GM23338 (cell line): ENCODE results near the gene HMCES. TPM values are rescaled to one million over a fixed set of nuclear protein-coding genes. Genes with fewer than 3 reads are reported as not detected.

Source experiments
- ATAC-seq: fragments of 200-7000 bp; cut with Tn5 transposase; 3 replicates; pipeline ENCODE4 v1.9.1; 2020
- DNase-seq: peaks from one replicate; pipeline ENCODE4 v3.0.0-alpha.2; 2015; ENCODE audit warnings: low spot score
- H2AFZ ChIP-seq: fragments of 200-600 bp; sonication (generic); 2 replicates; pipeline ENCODE4 v1.8.0; 2016; ENCODE audit warnings: antibody characterized with exemption, mild to moderate bottlenecking, moderate library complexity
- H3F3A ChIP-seq: fragments of 200-600 bp; sonication (generic); replicated peaks from 2 replicates; pipeline ENCODE4 v1.8.0; 2017; ENCODE audit warnings: antibody characterized with exemption, mixed run types, low read depth
- H3K27ac ChIP-seq: fragments of 200-600 bp; sonication (generic); 2 replicates; pipeline ENCODE4 v1.6.1; 2016; ENCODE audit warnings: low read depth
- H3K27me3 ChIP-seq: fragments of 200-600 bp; sonication (generic); 2 replicates; pipeline ENCODE4 v1.8.0; 2016; ENCODE audit warnings: mild to moderate bottlenecking, mixed run types, moderate library complexity; ENCODE audit not compliant: insufficient read depth
- H3K36me3 ChIP-seq: fragments of 200-600 bp; sonication (generic); 2 replicates; pipeline ENCODE4 v1.8.0; 2016; ENCODE audit warnings: mild to moderate bottlenecking; ENCODE audit not compliant: insufficient read depth
- H3K4me1 ChIP-seq: fragments of 200-600 bp; sonication (generic); 2 replicates; pipeline ENCODE4 v1.8.0; 2016; ENCODE audit warnings: mild to moderate bottlenecking, moderate library complexity; ENCODE audit not compliant: insufficient read depth
- H3K4me2 ChIP-seq: fragments of 200-600 bp; sonication (generic); 2 replicates; pipeline ENCODE4 v1.7.1; 2017; ENCODE audit warnings: mixed run types
- H3K4me3 ChIP-seq: fragments of 200-600 bp; sonication (generic); 2 replicates; pipeline ENCODE4 v1.6.1; 2016; ENCODE audit warnings: mixed run types
- H3K79me2 ChIP-seq: fragments of 200-600 bp; sonication (generic); replicated peaks from 2 replicates; pipeline ENCODE4 v1.8.0; 2017; ENCODE audit warnings: mild to moderate bottlenecking; ENCODE audit not compliant: insufficient read depth
- H3K9me2 ChIP-seq: fragments of 200-600 bp; sonication (generic); 2 replicates; pipeline ENCODE4 v1.8.0; 2017; ENCODE audit not compliant: insufficient read depth
- H4K20me1 ChIP-seq: fragments of 200-600 bp; sonication (generic); replicated peaks from 2 replicates; pipeline ENCODE4 v1.8.0; 2017; ENCODE audit warnings: mild to moderate bottlenecking; ENCODE audit not compliant: insufficient read depth
- H3K27ac Mint-ChIP-seq: 2 replicates; pipeline ENCODE4 v1.8.0; 2020; ENCODE audit warnings: inconsistent platforms, mild to moderate bottlenecking, moderate library complexity, mixed read lengths
- H3K27me3 Mint-ChIP-seq: 3 replicates; pipeline ENCODE4 v1.8.0; 2022; ENCODE audit warnings: low read depth, mild to moderate bottlenecking, moderate library complexity, mixed read lengths, inconsistent platforms; ENCODE audit not compliant: insufficient read depth, poor library complexity
- H3K36me3 Mint-ChIP-seq: 3 replicates; pipeline ENCODE4 v1.8.0; 2021; ENCODE audit warnings: low read depth, mild to moderate bottlenecking, inconsistent platforms, moderate library complexity, mixed read lengths
- H3K4me1 Mint-ChIP-seq: 3 replicates; pipeline ENCODE4 v1.8.0; 2020; ENCODE audit warnings: mild to moderate bottlenecking, inconsistent platforms, mixed read lengths
- H3K4me3 Mint-ChIP-seq: 3 replicates; pipeline ENCODE4 v1.8.0; 2021; ENCODE audit warnings: moderate library complexity, mild to moderate bottlenecking, inconsistent platforms, mixed read lengths
- H3K9me3 Mint-ChIP-seq: 3 replicates; pipeline ENCODE4 v1.8.0; 2020; ENCODE audit warnings: moderate library complexity, mild to moderate bottlenecking, inconsistent platforms, mixed read lengths
- CREB1 ChIP-seq: fragments of 250-450 bp; sonication (Bioruptor Pico); IDR thresholded peaks from 2 replicates; pipeline ENCODE4 v1.5.0; 2020; ENCODE audit warnings: low read depth, mild to moderate bottlenecking, moderate library complexity
- EZH2 ChIP-seq: fragments of 200-600 bp; sonication (generic); IDR thresholded peaks from one replicate; pipeline ENCODE4 v1.8.0; 2017; ENCODE audit warnings: antibody characterized with exemption, mild to moderate bottlenecking, low read depth; ENCODE audit not compliant: unreplicated experiment
- JUNB ChIP-seq: IDR thresholded peaks from one replicate; pipeline ENCODE4 v1.6.1; 2016; ENCODE audit warnings: antibody characterized with exemption; ENCODE audit not compliant: unreplicated experiment
- NANOG ChIP-seq: IDR thresholded peaks from 2 replicates; pipeline ENCODE4 v1.6.1; 2016; ENCODE audit warnings: antibody characterized with exemption, borderline replicate concordance
- POLR2AphosphoS5 ChIP-seq: IDR thresholded peaks from 2 replicates; pipeline ENCODE4 v1.6.1; 2016; ENCODE audit warnings: antibody characterized with exemption, low read depth
- ZNF331 ChIP-seq: fragments of 250-450 bp; sonication (Bioruptor Pico); IDR thresholded peaks from 2 replicates; pipeline ENCODE4 v1.5.0; 2020; ENCODE audit warnings: low read depth, mild to moderate bottlenecking, moderate library complexity
- polyA plus RNA-seq: library from polyadenylated mRNA; unstranded; fragments of >200 nt; fragmentation: Nextera tagmentation; extraction: Ambion mirVana; gene quantifications from 2 replicates; pipeline ENCODE4 v1.2.1, GENCODE V29; 2016
- total RNA-seq: library from RNA; depleted of rRNA; stranded (reverse); fragments of >200 nt; shearing (Covaris generic); gene quantifications from 2 replicates; pipeline ENCODE4 v1.2.3, GENCODE V29; 2014
- TF ChIP-seq, protein P1 (sequence below): IDR thresholded peaks from 2 replicates; pipeline ENCODE4 v1.6.1; 2016; ENCODE audit warnings: antibody characterized with exemption
- TF ChIP-seq, protein P2 (sequence below): fragments of 250-450 bp; sonication (Bioruptor Pico); IDR thresholded peaks from 2 replicates; pipeline ENCODE4 v1.5.0; 2020; ENCODE audit warnings: mild to moderate bottlenecking, moderate library complexity
- TF ChIP-seq, protein P3 (sequence below): IDR thresholded peaks from one replicate; pipeline ENCODE4 v1.6.1; 2018; ENCODE audit warnings: antibody characterized with exemption; ENCODE audit not compliant: unreplicated experiment

Gene HMCES
- total and polyA plus RNA-seq, 2 experiments from 2014 or later = 36.5 to 44.5 TPM

DNA sequence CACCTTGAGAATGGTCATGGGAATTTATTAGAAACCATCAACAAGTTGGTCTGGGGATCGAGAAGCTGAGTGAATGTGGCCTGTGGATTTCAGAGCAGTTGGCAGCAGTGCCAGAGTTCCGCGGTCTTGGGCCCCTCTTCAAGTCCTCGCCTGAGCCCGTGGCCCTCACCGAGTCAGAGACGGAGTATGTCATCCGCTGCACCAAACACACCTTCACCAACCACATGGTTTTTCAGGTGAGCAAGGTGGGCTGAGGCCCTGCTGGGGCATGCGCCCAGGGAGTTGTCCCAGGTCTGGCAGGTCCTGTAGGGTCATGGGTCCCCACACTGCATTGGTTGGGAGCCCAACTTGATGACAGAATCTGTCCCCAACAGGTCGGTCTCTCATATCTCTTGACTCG is 7.0 kb upstream of the HMCES start (continued):
- no peak for TF ChIP-seq POLR2AphosphoS5
- no peak for TF ChIP-seq CREB1 (CRISPR knock-in tag)
- no peak for TF ChIP-seq JUNB
- TF ChIP-seq, protein P1, sequence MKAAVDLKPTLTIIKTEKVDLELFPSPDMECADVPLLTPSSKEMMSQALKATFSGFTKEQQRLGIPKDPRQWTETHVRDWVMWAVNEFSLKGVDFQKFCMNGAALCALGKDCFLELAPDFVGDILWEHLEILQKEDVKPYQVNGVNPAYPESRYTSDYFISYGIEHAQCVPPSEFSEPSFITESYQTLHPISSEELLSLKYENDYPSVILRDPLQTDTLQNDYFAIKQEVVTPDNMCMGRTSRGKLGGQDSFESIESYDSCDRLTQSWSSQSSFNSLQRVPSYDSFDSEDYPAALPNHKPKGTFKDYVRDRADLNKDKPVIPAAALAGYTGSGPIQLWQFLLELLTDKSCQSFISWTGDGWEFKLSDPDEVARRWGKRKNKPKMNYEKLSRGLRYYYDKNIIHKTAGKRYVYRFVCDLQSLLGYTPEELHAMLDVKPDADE = no peak

DNA sequence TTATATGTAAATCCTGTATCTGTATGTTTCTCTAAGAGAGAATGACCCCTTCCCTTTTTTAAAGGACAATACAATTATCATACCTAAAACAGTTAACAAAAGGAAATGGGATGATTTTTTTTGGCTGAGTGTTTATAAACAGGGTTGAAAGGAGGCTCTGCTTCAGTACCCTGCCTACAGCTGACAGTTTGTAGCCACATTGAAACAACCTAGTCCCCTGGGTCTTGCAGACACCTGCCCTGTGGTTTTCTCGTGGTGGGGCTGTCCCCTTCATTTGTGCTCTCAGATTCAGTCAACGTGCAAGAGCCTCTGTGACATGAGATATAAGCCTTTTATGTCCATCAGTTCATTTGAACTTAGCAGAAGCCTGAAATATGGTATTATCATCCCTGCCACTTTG is 2.3 kb upstream of the HMCES start:
- no peaks in the 10 kb centered on the region for H3K27me3 ChIP-seq
- ATAC-seq (no peak), DNase-seq (no peak)
- H3K4me2 ChIP-seq = no peak overlapping the region
- peaks cover 15% of the 10 kb centered on the region for H3K79me2 ChIP-seq
- peaks cover 58% of the 10 kb centered on the region for H3K36me3 Mint-ChIP-seq
- peaks cover 34% of the 10 kb centered on the region for H3K36me3 ChIP-seq
- H2AFZ ChIP-seq = no peak overlapping the region
- H3K9me3 Mint-ChIP-seq = no peaks in the 10 kb centered on the region
- H3K27ac ChIP-seq = no peak overlapping the region
- H4K20me1 ChIP-seq = no peaks in the 10 kb centered on the region; the same call in 1 of the 2 replicates
- H3K4me1 ChIP-seq = peaks cover 12% of the 10 kb centered on the region
- H3K4me1 Mint-ChIP-seq = peaks cover 15% of the 10 kb centered on the region
- no peaks in the 10 kb centered on the region for H3K9me2 ChIP-seq
- no peak overlapping the region for H3K27ac Mint-ChIP-seq
- H3K27me3 Mint-ChIP-seq = peaks cover 15% of the 10 kb centered on the region
- TF ChIP-seq, protein P2, sequence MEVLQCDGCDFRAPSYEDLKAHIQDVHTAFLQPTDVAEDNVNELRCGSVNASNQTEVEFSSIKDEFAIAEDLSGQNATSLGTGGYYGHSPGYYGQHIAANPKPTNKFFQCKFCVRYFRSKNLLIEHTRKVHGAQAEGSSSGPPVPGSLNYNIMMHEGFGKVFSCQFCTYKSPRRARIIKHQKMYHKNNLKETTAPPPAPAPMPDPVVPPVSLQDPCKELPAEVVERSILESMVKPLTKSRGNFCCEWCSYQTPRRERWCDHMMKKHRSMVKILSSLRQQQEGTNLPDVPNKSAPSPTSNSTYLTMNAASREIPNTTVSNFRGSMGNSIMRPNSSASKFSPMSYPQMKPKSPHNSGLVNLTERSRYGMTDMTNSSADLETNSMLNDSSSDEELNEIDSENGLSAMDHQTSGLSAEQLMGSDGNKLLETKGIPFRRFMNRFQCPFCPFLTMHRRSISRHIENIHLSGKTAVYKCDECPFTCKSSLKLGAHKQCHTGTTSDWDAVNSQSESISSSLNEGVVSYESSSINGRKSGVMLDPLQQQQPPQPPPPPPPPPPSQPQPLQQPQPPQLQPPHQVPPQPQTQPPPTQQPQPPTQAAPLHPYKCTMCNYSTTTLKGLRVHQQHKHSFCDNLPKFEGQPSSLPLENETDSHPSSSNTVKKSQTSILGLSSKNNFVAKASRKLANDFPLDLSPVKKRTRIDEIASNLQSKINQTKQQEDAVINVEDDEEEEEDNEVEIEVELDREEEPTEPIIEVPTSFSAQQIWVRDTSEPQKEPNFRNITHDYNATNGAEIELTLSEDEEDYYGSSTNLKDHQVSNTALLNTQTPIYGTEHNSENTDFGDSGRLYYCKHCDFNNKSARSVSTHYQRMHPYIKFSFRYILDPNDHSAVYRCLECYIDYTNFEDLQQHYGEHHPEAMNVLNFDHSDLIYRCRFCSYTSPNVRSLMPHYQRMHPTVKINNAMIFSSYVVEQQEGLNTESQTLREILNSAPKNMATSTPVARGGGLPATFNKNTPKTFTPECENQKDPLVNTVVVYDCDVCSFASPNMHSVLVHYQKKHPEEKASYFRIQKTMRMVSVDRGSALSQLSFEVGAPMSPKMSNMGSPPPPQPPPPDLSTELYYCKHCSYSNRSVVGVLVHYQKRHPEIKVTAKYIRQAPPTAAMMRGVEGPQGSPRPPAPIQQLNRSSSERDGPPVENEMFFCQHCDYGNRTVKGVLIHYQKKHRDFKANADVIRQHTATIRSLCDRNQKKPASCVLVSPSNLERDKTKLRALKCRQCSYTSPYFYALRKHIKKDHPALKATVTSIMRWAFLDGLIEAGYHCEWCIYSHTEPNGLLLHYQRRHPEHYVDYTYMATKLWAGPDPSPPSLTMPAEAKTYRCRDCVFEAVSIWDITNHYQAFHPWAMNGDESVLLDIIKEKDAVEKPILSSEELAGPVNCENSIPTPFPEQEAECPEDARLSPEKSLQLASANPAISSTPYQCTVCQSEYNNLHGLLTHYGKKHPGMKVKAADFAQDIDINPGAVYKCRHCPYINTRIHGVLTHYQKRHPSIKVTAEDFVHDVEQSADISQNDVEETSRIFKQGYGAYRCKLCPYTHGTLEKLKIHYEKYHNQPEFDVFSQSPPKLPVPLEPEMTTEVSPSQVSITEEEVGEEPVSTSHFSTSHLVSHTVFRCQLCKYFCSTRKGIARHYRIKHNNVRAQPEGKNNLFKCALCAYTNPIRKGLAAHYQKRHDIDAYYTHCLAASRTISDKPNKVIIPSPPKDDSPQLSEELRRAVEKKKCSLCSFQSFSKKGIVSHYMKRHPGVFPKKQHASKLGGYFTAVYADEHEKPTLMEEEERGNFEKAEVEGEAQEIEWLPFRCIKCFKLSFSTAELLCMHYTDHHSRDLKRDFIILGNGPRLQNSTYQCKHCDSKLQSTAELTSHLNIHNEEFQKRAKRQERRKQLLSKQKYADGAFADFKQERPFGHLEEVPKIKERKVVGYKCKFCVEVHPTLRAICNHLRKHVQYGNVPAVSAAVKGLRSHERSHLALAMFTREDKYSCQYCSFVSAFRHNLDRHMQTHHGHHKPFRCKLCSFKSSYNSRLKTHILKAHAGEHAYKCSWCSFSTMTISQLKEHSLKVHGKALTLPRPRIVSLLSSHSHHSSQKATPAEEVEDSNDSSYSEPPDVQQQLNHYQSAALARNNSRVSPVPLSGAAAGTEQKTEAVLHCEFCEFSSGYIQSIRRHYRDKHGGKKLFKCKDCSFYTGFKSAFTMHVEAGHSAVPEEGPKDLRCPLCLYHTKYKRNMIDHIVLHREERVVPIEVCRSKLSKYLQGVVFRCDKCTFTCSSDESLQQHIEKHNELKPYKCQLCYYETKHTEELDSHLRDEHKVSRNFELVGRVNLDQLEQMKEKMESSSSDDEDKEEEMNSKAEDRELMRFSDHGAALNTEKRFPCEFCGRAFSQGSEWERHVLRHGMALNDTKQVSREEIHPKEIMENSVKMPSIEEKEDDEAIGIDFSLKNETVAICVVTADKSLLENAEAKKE (CRISPR knock-in tag) = no peak
- TF ChIP-seq ZNF331 (no peak), EZH2 (no peak), NANOG (no peak), CREB1 (CRISPR knock-in tag) (no peak)
- TF ChIP-seq, protein P1 = no peak
- TF ChIP-seq, protein P3, sequence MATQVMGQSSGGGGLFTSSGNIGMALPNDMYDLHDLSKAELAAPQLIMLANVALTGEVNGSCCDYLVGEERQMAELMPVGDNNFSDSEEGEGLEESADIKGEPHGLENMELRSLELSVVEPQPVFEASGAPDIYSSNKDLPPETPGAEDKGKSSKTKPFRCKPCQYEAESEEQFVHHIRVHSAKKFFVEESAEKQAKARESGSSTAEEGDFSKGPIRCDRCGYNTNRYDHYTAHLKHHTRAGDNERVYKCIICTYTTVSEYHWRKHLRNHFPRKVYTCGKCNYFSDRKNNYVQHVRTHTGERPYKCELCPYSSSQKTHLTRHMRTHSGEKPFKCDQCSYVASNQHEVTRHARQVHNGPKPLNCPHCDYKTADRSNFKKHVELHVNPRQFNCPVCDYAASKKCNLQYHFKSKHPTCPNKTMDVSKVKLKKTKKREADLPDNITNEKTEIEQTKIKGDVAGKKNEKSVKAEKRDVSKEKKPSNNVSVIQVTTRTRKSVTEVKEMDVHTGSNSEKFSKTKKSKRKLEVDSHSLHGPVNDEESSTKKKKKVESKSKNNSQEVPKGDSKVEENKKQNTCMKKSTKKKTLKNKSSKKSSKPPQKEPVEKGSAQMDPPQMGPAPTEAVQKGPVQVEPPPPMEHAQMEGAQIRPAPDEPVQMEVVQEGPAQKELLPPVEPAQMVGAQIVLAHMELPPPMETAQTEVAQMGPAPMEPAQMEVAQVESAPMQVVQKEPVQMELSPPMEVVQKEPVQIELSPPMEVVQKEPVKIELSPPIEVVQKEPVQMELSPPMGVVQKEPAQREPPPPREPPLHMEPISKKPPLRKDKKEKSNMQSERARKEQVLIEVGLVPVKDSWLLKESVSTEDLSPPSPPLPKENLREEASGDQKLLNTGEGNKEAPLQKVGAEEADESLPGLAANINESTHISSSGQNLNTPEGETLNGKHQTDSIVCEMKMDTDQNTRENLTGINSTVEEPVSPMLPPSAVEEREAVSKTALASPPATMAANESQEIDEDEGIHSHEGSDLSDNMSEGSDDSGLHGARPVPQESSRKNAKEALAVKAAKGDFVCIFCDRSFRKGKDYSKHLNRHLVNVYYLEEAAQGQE = no peak
- H3F3A ChIP-seq = peaks cover 7% of the 10 kb centered on the region
- no peak overlapping the region for H3K4me3 ChIP-seq
- H3K4me3 Mint-ChIP-seq = no peak overlapping the region
